Loucy (cell line): ENCODE measurements around the gene MARCHF7.

Experiments
- CTCF ChIP-seq: fragments of 200-600 bp; sonication (generic); conservative IDR thresholded peaks from 2 replicates; pipeline ENCODE4 v1.5.1; 2014; ENCODE audit warnings: mild to moderate bottlenecking, antibody characterized with exemption, low read length
- EZH2phosphoT487 ChIP-seq: fragments of 200-600 bp; IDR thresholded peaks from 2 replicates; pipeline ENCODE4 v1.6.1; 2018; ENCODE audit warnings: antibody characterized with exemption, mild to moderate bottlenecking, moderate library complexity, borderline replicate concordance

GRCh38 chr2:159677654-159678053 lies 34.7 kb upstream of the MARCHF7 start:
- TF ChIP-seq CTCF (peak; percentile 63), EZH2phosphoT487 (no peak)
